K562 (cell line): ENCODE data around the gene RBM20.

ENCODE experiments used
- NFE2L1 ChIP-seq: fragments of 450-650 bp; IDR thresholded peaks from 2 replicates; pipeline ENCODE4 v1.6.1; 2016; ENCODE audit warnings: missing genetic modification characterization, low read depth, mild to moderate bottlenecking, missing compliant biosample characterization, moderate library complexity, borderline replicate concordance
- NFRKB ChIP-seq: fragments of 450-650 bp; IDR thresholded peaks from 2 replicates; pipeline ENCODE4 v1.6.1; 2016; ENCODE audit warnings: low read depth
- POLR2A ChIP-seq: fragments of 450-650 bp; conservative IDR thresholded peaks from 2 replicates; pipeline ENCODE4 v1.6.1; 2016
- TARDBP ChIP-seq: fragments of 450-650 bp; IDR thresholded peaks from 2 replicates; pipeline ENCODE4 v1.6.1; 2016
- USF1 ChIP-seq: sonication (generic); formaldehyde crosslinking; IDR thresholded peaks from 2 replicates; pipeline ENCODE4 v1.9.0; 2022; ENCODE audit warnings: mild to moderate bottlenecking, missing genetic modification reagents
- ZBTB9 ChIP-seq: fragments of 450-650 bp; formaldehyde crosslinking; IDR thresholded peaks from 2 replicates; pipeline ENCODE4 v1.4.0; 2020; ENCODE audit warnings: mild to moderate bottlenecking, moderate library complexity
- ZFP36 ChIP-seq: fragments of 150-350 bp; IDR thresholded peaks from 2 replicates; pipeline ENCODE4 v1.6.1; 2018; ENCODE audit warnings: low read length, low read depth; ENCODE audit not compliant: partially characterized antibody

GRCh38 chr10:110651044-110651958 is 7.2 kb downstream of the RBM20 start:
- no peak for TF ChIP-seq NFE2L1
- TF ChIP-seq POLR2A = no peak
- TF ChIP-seq ZFP36 = no peak
- TF ChIP-seq USF1 (CRISPR knock-in tag) = no peak
- no peak for TF ChIP-seq ZBTB9
- no peak for TF ChIP-seq TARDBP
- no peak for TF ChIP-seq NFRKB
